Activated CD8-positive, alpha-beta memory T cell treated with anti-CD3 and anti-CD28 coated beads, Interleukin-2, amount 50 U/mL, for 24 hours (primary cell): ENCODE results near the gene EPHB1.
"Not testable (repeated sequence)": the region's sequence is repeated elsewhere in the genome, so short reads cannot be mapped to it uniquely, and the experiment has no call there.

Experiments used
- DNase-seq: peaks from one replicate; pipeline ENCODE4 v3.0.0-alpha.2; 2020; ENCODE audit errors: extremely low read depth

EPHB1 gene

DNA sequence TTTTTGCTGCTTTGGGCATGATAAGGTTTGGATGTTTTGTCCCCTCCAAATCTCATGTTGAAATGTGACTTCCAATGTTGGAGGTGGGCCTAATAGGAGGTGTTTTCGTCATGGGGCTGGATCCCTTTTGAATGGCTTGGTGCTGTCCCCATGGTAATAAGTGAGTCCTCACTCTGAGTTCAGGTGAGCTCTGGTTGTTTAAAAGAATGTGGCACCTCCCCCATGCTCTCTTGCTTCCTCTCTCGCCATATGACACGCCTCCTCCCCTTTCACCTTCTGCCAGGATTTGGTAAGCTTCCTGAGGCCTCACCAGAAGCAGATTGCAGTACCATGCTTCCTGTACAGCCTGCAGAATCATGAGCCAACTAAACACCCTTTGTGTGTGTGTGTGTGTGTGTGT, 255.5 kb downstream of the EPHB1 start:
- no peak for DNase-seq

DNA sequence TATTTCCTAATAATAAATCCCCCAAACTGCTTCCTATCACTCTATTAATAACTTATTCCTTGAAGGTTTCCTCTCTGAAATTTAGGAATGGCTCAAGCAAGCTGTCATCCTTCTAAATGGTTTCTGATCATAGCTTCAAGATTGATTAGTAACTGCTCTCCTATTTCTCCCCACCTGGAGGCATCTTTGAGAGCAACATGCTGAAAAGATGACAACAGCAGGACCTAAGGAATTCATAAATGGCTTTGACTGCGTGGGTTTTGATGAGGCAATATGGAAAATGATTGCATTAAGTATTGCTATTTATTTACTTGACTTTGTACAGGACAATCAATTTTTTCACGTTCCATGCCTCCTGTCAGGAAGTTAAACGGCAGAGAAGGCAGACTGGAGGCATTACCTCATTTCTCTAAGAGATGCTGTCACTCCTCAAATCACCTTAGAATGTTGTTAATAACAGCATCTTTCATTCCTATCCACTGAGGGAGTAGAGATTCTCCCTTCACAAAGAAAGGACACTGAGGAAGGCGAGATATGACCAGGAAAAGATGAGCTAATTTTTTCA, 256.4 kb downstream of the EPHB1 start:
- DNase-seq: no peak

DNA sequence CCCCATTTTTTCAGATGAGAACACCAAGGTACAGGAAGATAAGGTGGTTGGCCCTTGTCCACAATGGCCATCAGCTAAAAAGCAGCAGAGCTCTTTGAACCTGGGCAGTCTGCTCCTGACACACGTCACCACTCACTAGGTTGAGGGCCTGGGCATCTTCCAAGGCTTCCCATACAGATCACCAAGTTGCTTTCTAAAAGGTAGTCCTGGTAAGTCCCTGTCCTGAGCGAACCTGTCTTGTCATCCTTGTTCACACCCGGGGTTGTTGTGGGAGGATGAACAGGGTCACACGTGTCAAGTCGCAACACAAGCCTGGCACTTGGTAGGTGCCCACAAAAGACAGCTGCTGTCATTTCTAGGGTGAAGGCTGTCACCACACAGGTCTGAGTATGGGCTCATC, 260.4 kb downstream of the EPHB1 start:
- DNase-seq: no peak

DNA sequence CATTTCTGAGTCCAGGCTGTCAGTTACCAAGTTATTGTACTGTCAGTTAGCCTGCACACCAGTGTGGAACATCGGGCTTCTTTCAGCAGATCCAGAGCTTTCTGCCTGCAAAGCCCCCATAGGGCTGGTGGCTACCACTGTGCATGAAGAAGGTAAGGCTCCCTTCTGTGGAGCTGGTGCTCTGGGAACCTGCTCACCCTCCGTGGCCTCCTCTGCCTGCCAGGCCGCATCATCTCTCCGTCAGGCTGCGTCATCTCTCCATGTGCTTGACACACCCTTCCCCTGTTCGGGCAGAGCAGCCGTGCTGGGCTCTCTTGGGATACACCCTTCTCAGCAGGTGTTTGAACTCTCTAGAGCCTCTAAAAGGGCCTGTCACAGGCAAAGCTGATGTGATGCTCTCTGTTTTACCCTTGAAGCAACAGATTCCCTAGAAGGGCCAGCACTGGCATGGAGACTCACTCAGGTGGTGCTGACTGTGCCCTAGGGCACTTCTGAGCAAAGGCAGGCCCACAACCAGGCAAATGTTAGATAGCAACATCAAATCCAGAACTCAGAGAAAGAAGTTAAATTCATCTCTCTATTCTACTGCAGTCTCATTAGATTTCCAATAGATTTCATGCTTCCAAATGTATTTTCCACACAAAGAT, 261.1 kb downstream of the EPHB1 start:
- DNase-seq: no peak

DNA sequence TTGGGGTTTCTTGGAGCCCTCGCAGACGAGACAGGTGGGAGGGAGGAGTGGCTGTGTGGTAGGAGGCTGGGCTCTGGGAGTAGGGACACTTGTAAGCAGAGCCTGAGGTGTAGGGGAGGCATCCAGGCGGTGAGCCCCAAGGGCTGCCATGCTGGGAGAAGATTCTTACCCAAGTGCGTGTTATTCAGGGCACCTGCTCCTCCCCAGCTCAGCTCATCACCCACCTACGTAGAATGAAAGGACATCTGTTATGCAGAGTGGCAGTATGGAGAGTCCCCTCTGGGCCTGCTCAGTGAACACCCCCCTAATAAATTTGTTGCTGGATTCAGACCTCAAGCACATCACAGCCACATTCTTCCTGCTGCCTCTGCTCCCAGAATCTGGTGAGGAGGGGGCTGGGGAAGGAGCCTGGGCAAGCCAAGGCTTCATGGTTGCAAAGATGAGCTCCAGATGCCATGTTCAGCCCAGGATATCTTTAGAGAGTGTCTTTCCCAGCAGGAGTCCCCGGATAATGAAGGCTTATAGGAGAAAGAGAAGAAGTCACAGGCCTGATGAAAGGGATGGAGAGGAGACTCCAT, 261.8 kb downstream of the EPHB1 start:
- no peak for DNase-seq

DNA sequence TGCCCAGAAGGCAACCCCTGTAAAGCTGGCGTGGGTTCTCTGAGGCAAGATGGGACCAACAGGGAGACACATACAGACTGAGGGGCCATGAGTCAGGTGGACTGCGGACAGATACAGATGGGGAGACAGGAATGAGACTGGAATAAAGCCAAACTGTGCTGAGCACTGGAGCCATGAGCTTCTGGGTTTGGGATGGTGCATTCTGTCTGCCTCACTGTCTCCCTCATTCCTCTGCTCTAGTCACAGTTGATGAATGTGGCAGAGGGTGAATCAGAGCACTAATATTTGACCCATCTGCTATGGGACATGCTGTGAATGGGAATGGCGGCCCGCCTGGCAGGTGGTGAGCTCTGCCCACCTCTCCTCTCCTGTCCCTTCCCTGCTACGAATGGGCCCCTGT, 262.9 kb downstream of the EPHB1 start:
- DNase-seq: no peak

DNA sequence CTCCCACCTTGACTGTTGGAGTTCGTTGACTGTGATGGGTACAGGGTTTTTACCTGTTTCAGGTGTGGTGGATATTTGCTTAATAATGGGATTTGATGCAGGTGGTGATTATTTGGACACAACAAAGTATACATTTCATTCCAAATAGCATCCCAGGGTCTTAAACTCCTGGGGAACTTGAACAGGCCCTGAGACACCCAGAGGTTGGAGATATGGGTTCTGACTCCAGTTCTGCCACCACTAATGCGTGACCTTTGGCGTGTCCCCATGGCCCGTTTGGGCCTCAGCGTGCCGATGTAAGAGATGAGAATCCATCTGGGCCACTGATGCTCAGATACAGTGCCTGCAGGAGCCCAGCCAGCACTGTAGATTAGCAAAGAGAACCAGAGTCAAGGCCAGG, 264.5 kb downstream of the EPHB1 start:
- DNase-seq: no peak

DNA sequence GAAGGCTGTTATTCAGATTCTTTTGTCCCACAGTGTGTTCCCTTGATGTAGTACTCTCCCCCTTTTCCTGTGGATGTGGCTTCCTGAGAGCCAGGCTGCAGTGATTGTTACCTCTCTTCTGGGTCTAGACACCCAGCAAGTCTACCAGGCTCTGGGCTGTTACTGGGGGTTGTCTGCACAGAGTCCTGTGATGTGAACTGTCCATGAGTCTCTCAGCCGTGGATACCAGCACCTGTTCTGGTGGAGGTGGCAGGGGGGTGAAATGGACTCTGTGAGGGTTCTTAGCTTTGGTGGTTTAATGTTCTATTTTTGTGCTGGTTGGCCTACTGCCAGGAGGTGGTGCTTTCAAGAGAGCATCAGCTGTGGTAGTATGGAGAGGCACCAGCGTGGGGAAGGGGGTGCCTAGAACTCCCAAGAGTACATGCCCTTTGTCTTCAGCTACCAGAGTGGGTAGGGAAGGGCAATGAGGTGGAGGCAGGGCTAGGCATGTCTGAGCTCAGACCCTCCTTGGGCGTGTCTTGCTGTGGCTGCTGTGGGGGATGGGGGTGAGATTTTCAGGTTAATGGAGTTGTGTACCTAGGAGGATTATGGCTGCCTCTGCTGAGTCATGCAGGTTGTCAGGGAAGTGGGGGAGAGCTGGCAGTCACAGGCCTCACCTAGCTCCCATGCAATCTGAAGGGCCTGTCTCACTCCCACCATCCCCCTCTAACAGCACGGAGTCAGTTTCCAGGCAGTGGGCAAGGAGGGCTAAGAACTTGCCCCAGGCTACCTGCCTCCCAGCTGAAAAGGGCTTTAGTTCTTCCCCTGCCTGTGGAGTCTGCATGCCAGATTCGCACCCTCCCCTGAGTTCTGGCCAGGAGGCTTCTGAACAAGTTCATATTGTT, 272.0 kb downstream of the EPHB1 start:
- not testable (repeated sequence) for DNase-seq

DNA sequence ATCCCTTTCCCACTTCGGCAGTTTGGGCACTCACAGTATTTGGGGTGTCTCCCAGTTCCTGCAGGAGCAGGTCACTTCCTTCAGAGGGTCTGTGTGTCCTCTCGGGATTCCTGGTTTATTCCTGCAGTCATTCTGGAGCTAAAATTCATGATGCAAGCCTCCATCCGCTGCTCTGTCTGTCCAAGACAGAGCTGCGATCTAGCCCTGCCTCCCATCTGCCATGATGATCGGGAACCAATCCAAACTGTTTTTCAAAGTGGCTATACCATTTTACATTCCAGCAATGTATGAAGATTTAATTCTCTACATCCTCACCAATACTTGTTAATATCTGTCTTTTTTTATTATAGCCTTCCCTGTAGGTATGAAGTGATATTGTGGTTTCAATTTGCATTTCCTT, 273.0 kb downstream of the EPHB1 start:
- no peak for DNase-seq

DNA sequence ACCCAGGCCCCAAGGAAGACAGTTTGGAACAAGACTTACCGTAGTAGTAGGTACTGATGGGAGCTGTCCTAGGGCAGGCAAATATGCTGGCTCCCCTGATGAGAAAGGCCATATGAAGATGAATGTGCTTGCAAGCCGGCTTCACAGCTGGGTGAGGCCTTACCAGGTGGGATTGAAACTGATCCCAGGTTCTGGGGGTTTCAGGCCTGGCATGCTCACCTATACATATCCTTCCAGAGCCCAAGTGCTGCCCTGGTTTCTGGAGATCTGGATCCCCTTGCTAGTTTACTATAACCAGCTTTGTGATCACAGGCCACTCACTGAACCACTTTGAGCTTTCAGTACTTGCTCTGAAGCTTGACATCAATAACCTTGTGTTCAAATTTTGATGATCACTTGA, 274.3 kb downstream of the EPHB1 start:
- no peak for DNase-seq

DNA sequence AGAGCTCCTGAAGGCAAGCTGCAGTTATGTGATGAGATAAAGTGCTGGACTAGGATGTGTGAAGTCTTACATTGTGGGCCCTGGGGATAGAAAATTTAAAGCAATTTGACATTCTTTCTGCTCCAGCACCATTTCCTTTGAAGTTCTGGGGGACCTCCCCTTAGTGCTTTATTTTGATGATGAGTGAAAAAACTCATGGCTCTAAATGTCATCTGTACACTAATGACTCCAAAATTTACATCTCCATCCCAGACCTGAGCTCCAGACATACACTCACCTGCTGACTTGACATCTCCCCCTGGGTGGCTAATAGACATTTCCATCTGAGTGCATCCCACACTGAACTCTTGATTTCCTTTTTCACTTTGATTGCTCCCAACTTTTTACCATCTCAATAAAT, 276.4 kb downstream of the EPHB1 start:
- no peak for DNase-seq

DNA sequence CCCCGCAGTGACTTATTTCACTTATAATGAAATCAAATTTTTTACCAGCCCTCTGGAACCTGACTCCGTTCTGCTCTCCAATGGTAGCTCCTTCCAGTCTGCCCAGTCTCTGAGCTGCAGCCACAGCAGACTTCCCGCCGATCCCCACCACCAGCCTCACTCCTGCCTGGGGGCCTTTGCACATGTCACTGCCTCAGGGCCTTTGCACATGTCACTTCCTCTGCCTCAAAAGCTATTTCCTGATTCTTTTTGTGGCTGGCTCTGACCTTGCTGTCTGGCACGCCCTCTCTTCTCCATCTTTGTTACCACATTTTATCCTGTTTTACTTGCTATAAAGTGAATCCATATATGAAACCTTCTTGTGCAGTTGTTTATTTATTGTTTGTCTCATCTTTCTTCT, 277.4 kb downstream of the EPHB1 start:
- no peak for DNase-seq

DNA sequence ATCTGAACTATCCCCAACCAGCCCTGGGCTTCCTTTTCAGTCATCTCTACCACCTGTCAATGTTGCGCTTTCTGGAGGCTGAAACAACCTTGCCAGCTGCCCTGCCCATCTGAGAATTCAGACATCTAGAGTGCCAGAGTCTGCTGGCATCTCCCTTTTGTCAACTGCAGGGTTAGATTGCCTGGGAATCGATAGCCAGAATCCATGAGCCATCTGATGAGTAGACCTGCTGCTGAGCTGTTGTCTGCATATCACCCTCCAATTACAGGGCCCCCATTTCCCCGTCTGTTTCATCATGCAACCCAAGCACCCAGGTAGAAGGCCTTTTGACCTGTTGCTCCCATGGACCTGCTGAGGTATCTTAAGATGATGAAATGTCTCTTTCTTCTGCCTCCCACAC, 280.1 kb downstream of the EPHB1 start:
- DNase-seq: no peak

DNA sequence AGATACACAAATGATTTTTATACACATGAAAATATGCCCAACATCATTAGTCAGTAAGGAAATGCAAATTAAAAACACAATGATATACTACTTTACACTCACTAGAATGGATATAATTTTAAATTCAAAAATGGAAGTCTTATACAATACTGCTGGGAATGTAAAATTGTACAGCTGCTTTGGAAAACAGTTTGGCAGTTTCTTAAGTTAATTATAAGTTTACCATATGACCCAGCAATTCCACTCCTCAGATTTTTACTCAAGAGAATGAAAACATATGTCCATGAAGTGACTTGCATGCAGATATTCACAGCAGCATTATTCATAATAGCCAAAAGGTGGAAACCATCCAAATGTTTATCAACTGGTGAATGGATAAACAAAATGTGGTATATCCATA, 281.3 kb downstream of the EPHB1 start:
- DNase-seq: no peak

DNA sequence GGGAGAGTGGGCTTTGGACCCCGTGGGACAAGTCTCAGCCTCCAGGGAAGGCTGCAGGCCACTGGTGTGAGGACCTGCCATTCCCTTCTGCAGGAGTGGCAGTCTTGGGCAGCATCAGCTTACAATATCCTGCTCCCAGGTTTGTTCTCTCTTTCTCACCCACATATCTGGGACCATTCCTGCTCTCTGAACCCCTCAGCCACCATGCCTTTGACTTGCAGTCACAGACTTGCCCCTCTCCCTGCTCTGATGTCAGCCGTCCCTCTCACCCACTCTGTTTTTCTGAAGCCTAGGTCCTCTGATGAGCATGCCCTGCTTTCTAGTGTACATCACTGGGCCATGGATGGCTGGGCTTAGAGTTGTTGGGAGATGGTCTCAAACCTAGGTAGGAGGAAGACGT, 282.1 kb downstream of the EPHB1 start:
- no peak for DNase-seq

DNA sequence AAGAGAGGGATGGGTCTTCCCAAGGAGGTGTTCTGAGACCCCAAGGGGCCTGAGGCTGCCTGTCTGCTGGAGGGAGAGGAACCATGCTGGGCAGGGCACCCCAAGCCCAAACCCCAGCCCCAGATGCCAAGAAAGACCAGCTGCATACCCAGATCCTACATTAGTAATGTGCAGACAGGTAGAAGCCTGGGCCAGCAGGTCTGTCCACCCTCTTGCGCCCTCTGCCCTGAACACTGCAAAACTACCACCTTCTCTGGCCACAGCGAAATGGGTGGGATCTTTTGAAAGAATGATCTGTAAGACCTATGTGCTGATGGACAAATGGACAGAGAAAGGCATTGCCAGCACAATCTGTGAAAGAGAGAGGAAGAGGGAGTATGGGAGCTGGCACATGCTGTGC, 283.2 kb downstream of the EPHB1 start:
- no peak for DNase-seq

DNA sequence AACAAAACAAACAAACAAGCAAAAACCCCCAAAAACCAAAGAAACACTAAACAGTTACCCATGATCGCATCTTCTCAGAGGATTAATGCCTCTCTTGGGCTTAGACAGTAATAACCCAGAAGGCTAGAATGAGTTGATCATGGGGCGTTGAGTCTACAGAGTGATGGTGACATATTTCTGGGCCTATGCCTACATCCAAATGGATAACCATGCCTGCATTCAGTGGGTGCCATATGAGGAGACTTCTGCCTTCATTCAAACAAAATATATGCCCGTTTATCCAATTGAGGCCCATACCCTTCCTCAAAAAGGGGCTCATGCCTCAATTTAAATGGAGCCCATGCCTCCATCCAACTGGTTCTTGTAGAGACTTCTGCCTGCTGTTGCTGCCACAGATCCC, 284.0 kb downstream of the EPHB1 start:
- no peak for DNase-seq

DNA sequence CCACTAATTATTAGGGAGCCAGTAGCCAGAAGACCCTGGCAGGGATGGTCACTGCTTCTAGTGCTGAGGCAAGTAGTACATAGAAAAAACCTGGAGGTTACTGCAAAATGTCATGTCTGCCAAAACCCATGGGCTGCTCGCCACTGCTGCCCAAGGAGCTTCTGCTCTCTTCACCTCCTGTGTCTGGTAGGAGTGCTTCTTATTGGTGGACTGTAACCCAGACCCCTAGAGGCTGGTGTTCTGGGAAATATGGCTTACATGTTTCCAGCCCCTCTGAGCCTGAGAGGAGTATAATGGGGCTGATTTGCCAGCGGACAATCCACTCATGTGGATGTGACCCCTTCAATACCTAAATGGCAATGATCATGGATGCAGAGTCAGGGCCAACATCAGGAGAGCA, 286.4 kb downstream of the EPHB1 start:
- no peak for DNase-seq

DNA sequence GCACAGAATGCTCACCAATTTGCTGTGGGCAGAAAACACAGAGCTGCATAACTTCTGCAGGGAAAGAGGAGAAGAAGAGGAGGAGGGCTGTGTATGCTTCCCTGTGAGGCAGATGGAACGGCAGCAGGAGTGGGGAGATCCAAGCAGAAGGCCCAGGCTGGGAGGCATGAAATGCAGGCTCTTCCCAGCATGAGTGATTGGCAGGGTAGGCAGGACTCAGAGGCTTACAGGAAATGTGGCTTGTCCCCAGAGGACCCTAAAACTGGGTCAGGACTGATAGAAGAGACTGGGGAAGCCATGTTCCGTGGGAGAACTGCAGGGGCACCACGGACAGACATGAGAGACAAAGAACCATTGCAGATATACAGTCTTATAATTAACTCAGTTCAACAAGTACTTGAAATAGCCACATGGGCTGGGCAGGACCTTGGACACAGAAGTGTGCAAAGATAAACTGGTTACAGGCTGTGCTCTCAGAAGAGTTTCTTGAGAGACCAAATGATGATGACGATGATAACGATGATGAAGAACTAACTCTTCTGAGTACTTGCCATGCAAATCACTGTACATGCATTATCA, 286.9 kb downstream of the EPHB1 start:
- no peak for DNase-seq

DNA sequence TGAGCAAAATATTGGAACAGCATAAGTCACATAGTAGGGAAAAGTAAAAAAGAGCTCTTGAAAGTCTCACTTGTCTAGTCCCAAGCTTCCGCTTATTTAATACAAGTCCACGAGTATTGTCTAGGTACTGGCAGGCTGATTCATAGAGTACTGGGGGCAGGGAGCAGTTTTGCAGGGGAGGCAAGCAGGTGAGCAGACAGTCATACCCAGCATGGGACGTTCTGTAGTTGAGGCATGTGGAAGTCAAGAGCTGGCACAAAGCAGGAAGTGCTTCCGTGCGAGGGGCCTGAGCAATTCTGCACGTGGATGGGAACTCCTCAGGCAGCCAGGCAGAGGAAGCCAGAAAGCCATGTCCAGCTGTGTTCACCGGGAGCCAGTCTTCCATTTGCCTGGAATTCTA, 287.6 kb downstream of the EPHB1 start:
- no peak for DNase-seq

DNA sequence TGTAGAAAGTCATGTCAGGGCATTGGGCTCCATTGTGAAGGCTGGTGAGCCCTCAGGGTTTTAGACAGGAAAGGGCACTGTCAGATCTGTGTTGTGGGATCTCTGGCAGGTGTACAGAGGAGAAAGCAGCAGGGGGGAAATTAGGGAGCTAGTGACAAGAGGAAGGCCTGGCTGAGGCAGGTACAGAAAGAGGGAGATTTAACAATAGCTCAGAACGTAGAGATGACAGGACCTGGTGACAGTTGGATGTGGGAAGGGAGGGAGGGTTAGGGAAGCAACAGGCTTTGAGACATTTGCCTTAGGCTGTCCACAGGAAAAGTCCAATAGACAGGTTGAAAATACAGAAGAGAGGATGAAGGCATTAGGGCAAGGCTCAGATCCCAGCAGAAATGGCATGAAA, 288.1 kb downstream of the EPHB1 start:
- DNase-seq: no peak

DNA sequence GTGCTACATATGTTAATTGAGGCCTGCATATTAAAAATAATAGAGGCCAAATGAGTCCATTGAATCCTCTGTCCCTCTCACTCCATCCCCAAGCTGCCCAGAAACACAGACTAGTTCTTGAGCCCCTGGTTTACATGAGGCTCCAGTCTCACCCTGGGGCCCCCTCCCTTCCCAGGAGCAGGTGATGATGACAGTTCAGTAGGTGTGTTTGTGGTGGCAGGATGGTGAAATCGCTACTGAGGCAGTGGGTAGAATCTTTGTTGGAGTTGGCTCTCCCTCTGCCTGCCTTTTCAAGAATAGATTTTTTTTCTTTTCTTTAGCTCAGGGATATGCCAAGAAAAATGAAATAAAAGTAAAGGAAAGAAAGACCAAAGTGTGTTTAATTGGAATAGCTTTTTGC, 288.7 kb downstream of the EPHB1 start:
- DNase-seq: no peak

DNA sequence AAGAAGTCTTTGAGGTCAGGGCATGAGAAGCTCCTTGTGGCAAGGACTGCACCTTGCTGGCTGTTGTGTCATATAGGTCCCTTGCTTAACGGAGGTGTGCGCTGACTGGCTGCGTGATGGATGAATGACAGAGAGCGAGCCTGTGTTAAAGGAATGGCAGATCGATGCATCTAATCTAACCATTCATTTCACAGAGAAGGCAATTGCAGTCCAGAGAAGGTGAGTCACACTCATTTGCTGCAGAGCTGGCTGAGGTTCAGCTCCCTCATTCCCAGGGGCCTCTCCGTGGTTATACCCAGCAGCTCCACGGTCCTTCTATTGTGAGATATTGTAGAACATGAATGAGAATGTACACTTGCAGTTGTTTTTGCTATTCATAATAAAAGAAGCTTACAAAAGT, 289.3 kb downstream of the EPHB1 start:
- DNase-seq: no peak
